ENCODE measurements around the gene RBKS.
"Not testable (repeated sequence)": the region's sequence is repeated elsewhere in the genome, so short reads cannot be mapped to it uniquely, and the experiment has no call there.

Gene RBKS

GRCh38 chr2:27751377-27751776, 138.8 kb downstream of the RBKS start:
- Histone ChIP-seq H3K9ac (ENCODE audit: low read length) (no peak overlapping the region), H3K4me1 (ENCODE audit: control insufficient read depth, low read depth, low read length) (peaks cover 13% of the 10 kb centered on the region), H3K27me3 (ENCODE audit: control insufficient read depth, insufficient read depth, low read length) (no peaks in the 10 kb centered on the region), H3K4me3 (ENCODE audit: low read length) (no peak overlapping the region), H3K9me3 (ENCODE audit: control insufficient read depth, low read depth, low read length) (no peaks in the 10 kb centered on the region), H3K36me3 (ENCODE audit: control insufficient read depth, low read depth, low read length) (no peaks in the 10 kb centered on the region), H3K27ac (ENCODE audit: low read length) (no peak overlapping the region)

- peaks cover 12% of the 10 kb centered on the region for H3K4me1 ChIP-seq (ENCODE audit: control insufficient read depth, low read depth, low read length)
These were observed 141.2 kb downstream of the RBKS start for GRCh38 chr2:27748803-27749554.

GRCh38 chr2:27747827-27748352, 142.3 kb downstream of the RBKS start:
- no peak overlapping the region for H3K4me3 ChIP-seq (ENCODE audit: low read length)
- H3K36me3 ChIP-seq (ENCODE audit: control insufficient read depth, low read depth, low read length): no peaks in the 10 kb centered on the region
- H3K27ac ChIP-seq (ENCODE audit: low read length): no peak overlapping the region
- no peaks in the 10 kb centered on the region for H3K27me3 ChIP-seq (ENCODE audit: control insufficient read depth, insufficient read depth, low read length)
- no peaks in the 10 kb centered on the region for H3K9me3 ChIP-seq (ENCODE audit: control insufficient read depth, low read depth, low read length)
- no peak overlapping the region for H3K9ac ChIP-seq (ENCODE audit: low read length)
- H3K4me1 ChIP-seq (ENCODE audit: control insufficient read depth, low read depth, low read length): peaks cover 6% of the 10 kb centered on the region

More at GRCh38 chr2:27748803-27749554, 141.2 kb downstream of the RBKS start:
- H3K9me3 ChIP-seq (ENCODE audit: control insufficient read depth, low read depth, low read length); H3K4me3 ChIP-seq (ENCODE audit: low read length); H3K27me3 ChIP-seq (ENCODE audit: control insufficient read depth, insufficient read depth, low read length); H3K27ac ChIP-seq (ENCODE audit: low read length); H3K9ac ChIP-seq (ENCODE audit: low read length); H3K36me3 ChIP-seq (ENCODE audit: control insufficient read depth, low read depth, low read length): not testable (repeated sequence)

GRCh38 chr2:27746325-27746724, 143.9 kb downstream of the RBKS start:
- Histone ChIP-seq H3K9ac (ENCODE audit: low read length) (no peak overlapping the region), H3K27ac (ENCODE audit: low read length) (no peak overlapping the region), H3K9me3 (ENCODE audit: control insufficient read depth, low read depth, low read length) (no peaks in the 10 kb centered on the region), H3K36me3 (ENCODE audit: control insufficient read depth, low read depth, low read length) (no peaks in the 10 kb centered on the region), H3K4me3 (ENCODE audit: low read length) (no peak overlapping the region), H3K27me3 (ENCODE audit: control insufficient read depth, insufficient read depth, low read length) (no peaks in the 10 kb centered on the region), H3K4me1 (ENCODE audit: control insufficient read depth, low read depth, low read length) (no peaks in the 10 kb centered on the region)

- H3K36me3 ChIP-seq (ENCODE audit: control insufficient read depth, low read depth, low read length); H3K4me3 ChIP-seq (ENCODE audit: low read length); H3K27ac ChIP-seq (ENCODE audit: low read length); H3K9me3 ChIP-seq (ENCODE audit: control insufficient read depth, low read depth, low read length); H3K9ac ChIP-seq (ENCODE audit: low read length); H3K27me3 ChIP-seq (ENCODE audit: control insufficient read depth, insufficient read depth, low read length); H3K4me1 ChIP-seq (ENCODE audit: control insufficient read depth, low read depth, low read length): not testable (repeated sequence)
These were observed 144.7 kb downstream of the RBKS start for GRCh38 chr2:27745494-27745893.

GRCh38 chr2:27742571-27742970, 147.6 kb downstream of the RBKS start:
- Histone ChIP-seq H3K27me3 (ENCODE audit: control insufficient read depth, insufficient read depth, low read length) (no peaks in the 10 kb centered on the region), H3K36me3 (ENCODE audit: control insufficient read depth, low read depth, low read length) (no peaks in the 10 kb centered on the region), H3K4me1 (ENCODE audit: control insufficient read depth, low read depth, low read length) (no peaks in the 10 kb centered on the region)

GRCh38 chr2:27741673-27742072, 148.5 kb downstream of the RBKS start:
- no peaks in the 10 kb centered on the region for H3K36me3 ChIP-seq (ENCODE audit: control insufficient read depth, low read depth, low read length)
- H3K9ac ChIP-seq (ENCODE audit: low read length): no peak overlapping the region
- H3K27ac ChIP-seq (ENCODE audit: low read length): no peak overlapping the region
- H3K4me1 ChIP-seq (ENCODE audit: control insufficient read depth, low read depth, low read length): no peaks in the 10 kb centered on the region
- H3K4me3 ChIP-seq (ENCODE audit: low read length): no peak overlapping the region
- H3K27me3 ChIP-seq (ENCODE audit: control insufficient read depth, insufficient read depth, low read length): no peaks in the 10 kb centered on the region
- peaks cover 2% of the 10 kb centered on the region for H3K9me3 ChIP-seq (ENCODE audit: control insufficient read depth, low read depth, low read length)

More at GRCh38 chr2:27742571-27742970, 147.6 kb downstream of the RBKS start:
- H3K4me3 ChIP-seq (ENCODE audit: low read length): no peak overlapping the region
- H3K27ac ChIP-seq (ENCODE audit: low read length): no peak overlapping the region
- peaks cover 2% of the 10 kb centered on the region for H3K9me3 ChIP-seq (ENCODE audit: control insufficient read depth, low read depth, low read length)
- H3K9ac ChIP-seq (ENCODE audit: low read length): no peak overlapping the region

- no peaks in the 10 kb centered on the region for H3K27me3 ChIP-seq (ENCODE audit: control insufficient read depth, insufficient read depth, low read length)
- no peak overlapping the region for H3K9ac ChIP-seq (ENCODE audit: low read length)
- H3K4me3 ChIP-seq (ENCODE audit: low read length): no peak overlapping the region
- no peak overlapping the region for H3K27ac ChIP-seq (ENCODE audit: low read length)
- H3K4me1 ChIP-seq (ENCODE audit: control insufficient read depth, low read depth, low read length): peaks cover 9% of the 10 kb centered on the region
- H3K9me3 ChIP-seq (ENCODE audit: control insufficient read depth, low read depth, low read length): peaks cover 2% of the 10 kb centered on the region
- no peaks in the 10 kb centered on the region for H3K36me3 ChIP-seq (ENCODE audit: control insufficient read depth, low read depth, low read length)
These were observed 151.2 kb downstream of the RBKS start for GRCh38 chr2:27739058-27739373.

- Histone ChIP-seq H3K4me1 (ENCODE audit: control insufficient read depth, low read depth, low read length) (peaks cover 9% of the 10 kb centered on the region), H3K27ac (ENCODE audit: low read length) (no peak overlapping the region), H3K27me3 (ENCODE audit: control insufficient read depth, insufficient read depth, low read length) (no peaks in the 10 kb centered on the region), H3K4me3 (ENCODE audit: low read length) (no peak overlapping the region), H3K9ac (ENCODE audit: low read length) (no peak overlapping the region), H3K9me3 (ENCODE audit: control insufficient read depth, low read depth, low read length) (peaks cover 2% of the 10 kb centered on the region), H3K36me3 (ENCODE audit: control insufficient read depth, low read depth, low read length) (no peaks in the 10 kb centered on the region)
These were observed 151.7 kb downstream of the RBKS start for GRCh38 chr2:27738349-27739057.

GRCh38 chr2:27737676-27738348, 152.4 kb downstream of the RBKS start:
- Histone ChIP-seq H3K4me1 (ENCODE audit: control insufficient read depth, low read depth, low read length) (peaks cover 9% of the 10 kb centered on the region), H3K36me3 (ENCODE audit: control insufficient read depth, low read depth, low read length) (no peaks in the 10 kb centered on the region), H3K9ac (ENCODE audit: low read length) (no peak overlapping the region), H3K9me3 (ENCODE audit: control insufficient read depth, low read depth, low read length) (peaks cover 2% of the 10 kb centered on the region), H3K27ac (ENCODE audit: low read length) (no peak overlapping the region), H3K4me3 (ENCODE audit: low read length) (no peak overlapping the region), H3K27me3 (ENCODE audit: control insufficient read depth, insufficient read depth, low read length) (no peaks in the 10 kb centered on the region)

- H3K27ac ChIP-seq (ENCODE audit: low read length): no peak overlapping the region
These were observed 153.3 kb downstream of the RBKS start for GRCh38 chr2:27736890-27737204.

More at GRCh38 chr2:27736890-27737204, 153.3 kb downstream of the RBKS start:
- peaks cover 9% of the 10 kb centered on the region for H3K4me1 ChIP-seq (ENCODE audit: control insufficient read depth, low read depth, low read length)
- H3K4me3 ChIP-seq (ENCODE audit: low read length): no peak overlapping the region
- peaks cover 2% of the 10 kb centered on the region for H3K9me3 ChIP-seq (ENCODE audit: control insufficient read depth, low read depth, low read length)
- H3K9ac ChIP-seq (ENCODE audit: low read length): no peak overlapping the region
- no peaks in the 10 kb centered on the region for H3K27me3 ChIP-seq (ENCODE audit: control insufficient read depth, insufficient read depth, low read length)
- H3K36me3 ChIP-seq (ENCODE audit: control insufficient read depth, low read depth, low read length): no peaks in the 10 kb centered on the region

Measured in iPS-18a (cell line).